ENCODE results near the gene RPL28.

DNA sequence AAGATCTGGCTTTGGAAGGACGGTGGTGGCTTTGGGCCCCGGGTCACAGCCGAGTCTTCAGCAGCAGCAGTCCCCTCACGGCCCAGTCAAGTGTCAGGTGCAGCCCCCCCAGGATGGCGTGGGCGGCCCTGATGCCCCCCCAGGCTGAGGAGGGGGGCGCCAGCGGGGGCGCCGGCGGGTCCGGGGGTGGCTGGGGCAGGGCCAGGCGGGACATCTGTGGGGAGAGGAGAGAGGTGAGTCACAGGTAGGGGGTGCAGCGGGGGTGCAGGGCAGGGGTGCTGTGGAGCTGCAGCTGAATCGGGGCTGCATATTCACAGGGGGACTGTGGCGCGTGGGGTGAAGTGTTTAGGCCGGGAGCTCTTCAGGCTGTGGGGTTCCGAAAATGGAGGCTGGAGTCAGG is 19.8 kb upstream of the RPL28 start:
- TF ChIP-seq GATA2 (IDR thresholded peaks at IDR 0.05; ENCODE audit: low read depth, low read length) (no peak), GATA3 (IDR thresholded peaks at IDR 0.05; ENCODE audit: low read depth, low read length) (no peak)
